GM03348 (cell line): ENCODE data around the gene PLCXD1.
"Not testable (repeated sequence)": the region's sequence is repeated elsewhere in the genome, so short reads cannot be mapped to it uniquely, and the experiment has no call there.

ENCODE experiments used
- DNase-seq: peaks from one replicate; pipeline ENCODE4 v3.0.0; 2012; ENCODE audit warnings: low spot score

Gene PLCXD1

DNA sequence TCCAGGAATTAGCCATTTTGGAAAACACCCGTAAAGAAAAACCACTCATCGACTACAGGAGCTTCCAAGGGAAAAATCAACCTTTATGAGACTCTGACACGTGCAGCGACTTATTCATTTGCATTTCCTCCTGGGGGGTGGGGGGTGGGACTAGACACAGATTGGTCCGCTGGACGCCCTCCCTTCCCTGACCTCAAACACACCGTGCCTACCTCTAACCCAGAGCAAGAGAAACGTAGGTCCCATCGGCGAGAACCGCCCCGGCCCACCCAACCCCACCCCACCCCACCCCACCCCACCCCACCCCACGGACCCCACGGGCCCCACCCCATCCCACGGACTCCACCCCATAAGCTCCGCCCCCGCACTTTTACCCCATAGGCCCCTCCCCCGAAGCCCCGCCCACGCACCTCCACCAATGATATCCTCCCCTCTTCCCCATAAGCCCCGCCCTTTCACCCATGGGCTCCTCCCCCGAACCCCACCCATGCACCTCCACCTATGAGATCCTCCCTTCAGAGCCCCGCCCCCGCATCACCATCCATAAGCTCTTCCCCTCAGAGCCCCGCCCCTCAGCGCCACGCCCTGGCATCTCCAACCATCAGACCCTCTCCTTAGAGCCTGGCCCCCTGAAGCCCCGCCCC is 36.4 kb downstream of the PLCXD1 start:
- DNase-seq = peak; percentile 88

DNA sequence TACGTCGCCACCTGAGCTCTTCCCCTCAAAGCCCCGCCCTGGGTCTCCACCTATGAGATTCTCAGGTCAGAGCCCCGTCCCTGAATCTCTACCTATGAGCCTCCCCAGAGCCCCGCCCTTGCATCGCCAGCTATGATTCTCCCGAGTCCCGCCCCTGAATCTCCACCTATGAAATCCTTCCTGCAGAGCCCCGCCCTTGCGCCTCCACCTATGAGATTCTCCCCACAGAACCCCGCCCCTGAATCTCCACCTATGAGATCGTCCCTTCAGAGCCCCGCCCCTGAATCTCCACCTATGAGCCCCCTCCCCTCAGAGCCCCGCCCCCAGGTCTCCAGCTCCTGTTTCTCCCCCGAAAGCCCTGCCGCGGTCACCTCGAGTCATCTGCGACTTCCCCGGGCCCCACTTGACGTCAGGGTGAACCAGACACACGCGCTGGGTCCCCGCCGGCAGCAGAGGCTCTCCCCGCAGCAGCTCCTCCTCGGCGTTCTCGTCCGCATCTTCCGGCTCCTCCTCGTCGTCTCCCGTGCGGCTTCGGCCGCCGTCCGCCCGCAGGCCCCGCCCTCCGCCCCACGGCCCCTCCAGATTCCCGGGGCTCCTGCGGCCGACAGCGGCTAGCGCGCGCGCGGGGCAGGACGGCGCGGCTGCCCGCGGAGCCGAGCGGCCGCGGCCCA is 37.0 kb downstream of the PLCXD1 start:
- DNase-seq = peak; percentile 96

DNA sequence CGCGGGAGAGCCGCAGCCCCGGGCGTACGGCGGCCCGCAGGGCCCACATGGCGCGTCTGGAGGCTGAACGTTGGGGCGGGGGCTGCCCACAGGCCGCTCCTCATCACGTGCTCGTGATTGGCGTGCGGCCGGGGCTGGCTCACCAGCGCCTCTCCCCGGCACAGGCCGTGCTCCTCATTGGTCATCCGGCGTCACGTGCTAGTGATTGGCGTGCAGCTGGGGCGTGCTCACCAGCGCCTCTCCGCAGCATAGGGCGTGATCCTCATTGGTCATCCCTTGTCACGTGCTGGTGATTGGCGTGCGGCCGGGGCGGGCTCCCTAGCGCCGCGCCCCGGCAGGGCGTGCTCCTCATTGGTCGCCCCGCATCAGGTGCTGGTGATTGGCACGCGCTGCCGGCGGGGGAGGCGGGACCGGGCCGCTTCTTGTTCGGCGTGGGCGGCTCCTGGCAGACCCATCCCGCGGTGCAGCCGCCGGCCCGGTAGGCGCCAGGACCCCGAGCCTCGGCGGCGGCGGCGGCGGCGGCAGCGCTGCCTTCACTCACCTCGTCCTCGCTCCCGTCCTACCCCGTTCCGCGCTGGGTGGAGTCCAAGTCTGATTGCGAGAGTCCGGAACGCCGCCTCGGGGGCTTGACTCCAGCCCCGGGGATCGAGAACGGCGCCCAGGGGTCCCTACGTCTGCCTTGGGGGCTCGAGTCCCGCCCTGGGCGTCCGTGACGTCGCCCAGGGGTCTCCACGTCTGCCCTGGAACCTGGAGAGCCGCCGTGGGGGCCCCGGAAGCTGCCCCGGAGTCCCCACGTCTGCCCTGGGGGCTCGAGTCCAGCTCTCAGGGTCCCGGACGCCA is 37.8 kb downstream of the PLCXD1 start, which contains the start of gene GTPBP6:
Gene GTPBP6 (minus strand): TSS at position 58 of the 840 bp plus-strand sequence. CDS start 9 bp downstream, at position 49.
- peak; percentile 100 for DNase-seq

DNA sequence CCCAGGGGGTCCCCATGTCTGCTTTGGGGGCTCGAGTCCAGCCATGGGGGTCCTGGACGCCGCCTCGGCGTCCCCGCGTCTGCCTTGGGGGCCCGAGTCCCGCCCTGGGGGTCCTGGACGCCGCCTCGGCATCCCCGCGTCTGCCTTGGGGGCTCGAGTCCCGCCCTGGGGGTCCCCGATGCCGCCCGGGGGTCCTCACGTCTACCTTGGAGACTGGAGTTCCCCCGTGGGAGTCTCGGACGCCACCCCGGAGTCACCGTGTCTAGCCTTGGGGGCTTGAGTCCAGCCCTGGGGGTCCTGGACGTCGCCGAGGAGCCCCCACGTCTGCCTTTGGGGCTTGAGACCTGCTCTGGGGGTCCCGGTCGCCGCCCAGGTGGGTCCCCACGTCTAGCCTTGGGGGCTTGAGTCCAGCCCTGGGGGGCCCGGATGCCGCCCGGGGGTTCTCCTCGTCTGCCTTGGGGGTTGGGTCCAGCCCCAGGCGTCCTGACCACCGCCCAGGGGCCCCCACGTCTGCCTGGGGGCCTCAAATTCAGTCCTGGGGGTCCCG is 38.5 kb downstream of the PLCXD1 start:
- DNase-seq = no peak

DNA sequence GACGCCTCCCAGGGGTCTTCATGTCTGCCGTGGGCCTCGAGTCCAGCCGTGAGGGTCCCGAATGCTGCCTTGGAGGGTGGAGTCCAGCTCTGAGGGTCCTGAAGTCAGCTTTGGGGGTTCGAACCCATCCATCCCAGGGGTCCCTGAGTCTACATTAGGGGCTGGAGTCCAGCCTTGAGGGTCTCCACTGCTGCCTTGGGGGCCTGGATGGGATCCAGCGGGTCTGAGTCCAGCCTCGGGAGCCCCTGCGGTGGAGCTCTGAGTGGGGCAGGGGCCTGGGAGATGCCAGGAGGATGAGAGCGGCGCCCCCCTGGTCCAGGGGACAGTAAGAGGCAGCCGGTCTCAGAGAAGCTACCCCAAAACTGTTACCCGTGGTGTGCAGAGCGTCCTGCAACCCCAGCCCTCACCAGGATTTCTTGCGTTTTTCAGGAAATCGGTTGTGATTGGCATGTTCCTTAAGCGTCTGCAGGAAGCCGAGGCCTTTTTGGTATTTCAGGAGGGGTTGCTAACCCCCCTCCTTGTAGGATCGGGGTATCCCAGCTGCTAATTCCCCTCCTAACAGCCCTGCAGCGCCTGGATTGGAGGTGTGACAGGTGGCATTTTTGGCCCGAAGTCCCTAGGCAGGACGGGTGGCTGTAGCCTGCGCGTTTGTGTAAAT is 39.1 kb downstream of the PLCXD1 start:
- no peak for DNase-seq

DNA sequence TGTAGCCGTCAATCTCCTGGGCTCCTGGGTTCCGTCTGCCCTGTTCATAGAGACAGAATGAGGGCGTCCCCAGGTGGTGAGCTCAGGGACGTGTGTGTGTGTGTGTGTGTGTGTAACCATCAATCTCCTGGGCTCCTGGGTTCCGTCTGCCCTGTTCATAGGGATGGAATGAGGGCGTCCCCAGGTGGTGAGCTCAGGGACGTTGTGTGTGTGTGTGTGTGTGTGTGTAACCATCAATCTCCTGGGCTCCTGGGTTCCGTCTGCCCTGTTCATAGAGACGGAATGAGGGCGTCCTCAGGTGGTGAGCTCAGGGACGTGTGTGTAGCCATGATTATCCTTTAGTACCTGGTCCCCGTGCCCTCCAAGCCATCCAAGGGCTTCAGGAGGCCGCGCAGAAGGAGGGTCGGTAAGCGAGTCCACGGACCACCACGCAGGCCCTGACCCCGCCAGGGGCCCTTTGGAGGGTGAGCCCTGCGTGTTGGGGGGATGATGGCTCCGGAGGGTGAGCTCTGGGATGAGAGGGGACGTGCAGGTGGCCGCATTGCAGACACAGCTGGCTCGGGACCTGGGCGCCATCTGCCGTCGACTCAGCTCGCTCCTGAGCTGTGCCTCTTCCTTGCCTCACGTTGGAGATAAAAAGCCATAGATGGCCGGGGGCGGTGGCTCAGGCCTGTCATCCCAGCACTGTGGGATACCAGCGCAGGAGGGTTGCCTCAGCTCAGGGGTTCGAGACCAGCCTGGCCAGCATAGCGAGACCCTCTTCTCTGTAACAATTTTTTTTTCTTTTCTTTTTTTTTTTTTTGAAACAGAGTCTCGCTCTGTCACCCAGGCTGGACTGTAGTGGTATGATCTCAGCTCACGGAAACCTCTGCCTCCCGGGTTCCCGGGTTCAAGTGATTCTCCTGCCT is 42.8 kb downstream of the PLCXD1 start:
- DNase-seq = no peak

DNA sequence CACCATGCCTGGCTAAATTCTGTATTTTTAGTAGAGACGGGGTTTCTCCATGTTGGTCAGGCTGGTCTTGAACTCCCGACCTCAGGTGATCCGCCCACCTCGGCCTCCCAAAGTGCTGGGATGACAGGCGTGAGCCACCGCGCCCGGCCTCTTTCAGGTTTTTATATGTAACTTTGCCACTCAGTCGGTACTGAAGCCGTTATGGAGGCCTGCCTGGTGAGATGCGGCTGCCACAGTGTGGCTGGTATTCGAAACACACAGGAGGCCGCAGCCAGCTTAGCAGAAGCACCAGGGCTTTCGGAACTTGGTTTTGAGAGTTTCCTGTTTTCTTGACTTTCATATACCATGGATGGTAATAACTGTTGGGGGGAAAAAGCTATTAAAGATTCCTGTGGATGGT is 43.5 kb downstream of the PLCXD1 start:
- not testable (repeated sequence) for DNase-seq

DNA sequence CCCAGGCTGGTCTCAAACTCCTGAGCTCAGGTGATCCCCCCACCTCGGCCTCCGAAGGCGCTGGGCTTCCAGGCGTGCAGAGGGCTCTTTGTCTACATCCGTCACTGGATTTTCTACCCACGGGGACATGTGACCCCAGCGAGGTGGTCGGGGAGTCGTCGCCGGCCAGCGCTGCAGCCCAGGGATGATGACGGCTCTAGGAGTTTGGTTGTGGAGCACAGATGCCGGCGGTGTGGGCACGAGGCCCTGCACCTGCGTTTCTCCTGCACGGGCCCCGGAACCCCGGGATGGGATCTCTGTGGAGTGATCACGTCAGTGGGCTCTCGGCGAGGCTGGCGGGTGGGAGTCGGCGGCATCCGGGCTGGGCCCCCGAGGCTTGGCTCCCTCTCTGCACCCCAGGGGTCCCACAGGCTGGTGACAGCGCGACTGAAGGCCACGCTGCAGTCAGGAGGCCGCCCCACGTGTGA is 46.5 kb downstream of the PLCXD1 start:
- no peak for DNase-seq

DNA sequence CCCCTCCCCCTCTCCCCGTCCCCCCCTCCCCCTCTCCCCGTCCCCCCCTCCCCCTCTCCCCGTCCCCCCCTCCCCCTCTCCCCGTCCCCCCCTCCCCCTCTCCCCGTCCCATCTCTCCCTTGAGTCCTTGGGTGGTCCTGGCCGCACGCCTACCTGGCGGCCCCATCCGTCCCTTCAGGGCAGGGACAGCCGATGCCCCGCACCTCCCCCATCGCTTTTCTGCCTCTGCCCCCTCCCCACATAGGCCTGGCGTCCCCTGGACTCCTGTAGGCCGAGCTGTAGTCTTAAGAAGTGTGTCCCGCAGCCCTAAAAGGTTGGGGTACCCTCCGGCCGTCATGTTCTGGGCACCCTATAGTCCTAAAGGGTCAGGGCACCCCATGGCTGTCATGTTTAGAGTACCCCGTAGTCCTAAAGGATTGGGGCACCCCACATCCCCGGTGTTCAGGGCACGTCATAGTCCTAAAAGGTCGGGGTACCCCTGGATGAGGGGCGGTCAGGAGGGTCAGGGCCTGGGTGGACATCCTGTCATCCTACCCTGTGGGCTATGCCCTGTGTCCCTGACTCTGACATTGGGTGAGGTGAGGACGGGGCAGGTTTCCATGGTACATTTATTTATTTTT is 48.2 kb downstream of the PLCXD1 start:
- no peak for DNase-seq

DNA sequence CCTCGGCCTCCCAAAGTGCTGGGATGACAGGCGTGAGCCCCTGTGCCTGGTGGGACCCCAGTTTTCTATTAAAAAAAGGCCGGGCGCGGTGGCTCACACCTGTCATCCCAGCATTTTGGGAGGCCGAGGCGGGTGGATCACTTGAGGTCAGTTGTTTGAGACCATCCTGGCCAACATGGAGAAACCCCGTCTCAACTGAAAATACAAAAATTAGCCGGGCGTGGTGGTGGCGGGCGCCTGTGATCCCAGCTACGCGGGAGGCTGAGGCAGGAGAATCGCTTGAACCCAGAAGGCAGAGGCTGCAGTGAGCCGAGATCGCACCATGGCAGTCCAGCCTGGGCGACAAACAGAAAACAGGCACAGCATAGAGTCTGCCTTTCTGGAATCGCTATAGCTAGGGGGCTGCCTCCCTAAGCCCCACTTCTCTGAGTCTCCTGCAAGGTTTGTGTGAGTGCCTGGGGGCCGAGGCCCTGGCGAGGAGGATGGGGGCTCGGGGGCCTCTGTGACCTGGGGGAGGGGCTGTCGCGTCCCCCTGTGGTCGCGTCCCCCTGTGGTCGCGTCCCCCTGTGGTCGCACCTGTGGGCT is 49.1 kb downstream of the PLCXD1 start:
- not testable (repeated sequence) for DNase-seq

DNA sequence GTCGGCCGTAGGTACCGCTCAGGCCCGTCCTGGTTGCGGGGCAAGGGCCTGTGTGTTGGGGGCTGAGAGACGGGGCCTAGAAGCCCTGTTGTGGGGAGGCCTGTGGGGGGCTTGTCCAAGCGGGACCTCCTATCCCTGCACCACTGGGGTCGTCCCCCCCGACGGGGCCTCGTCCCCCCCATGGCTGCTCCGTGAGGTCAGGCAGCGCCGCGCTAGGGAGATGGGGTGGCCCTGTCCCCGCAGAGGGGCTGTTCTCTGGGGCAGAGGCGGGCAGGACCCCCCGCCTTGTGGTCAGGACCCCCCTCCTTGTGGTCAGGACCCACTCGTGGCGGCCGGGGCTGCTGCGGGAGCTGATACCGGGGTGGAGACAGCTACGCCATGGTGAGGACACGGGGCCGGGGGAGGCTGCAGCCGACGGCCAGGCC is 49.6 kb downstream of the PLCXD1 start:
- no peak for DNase-seq

DNA sequence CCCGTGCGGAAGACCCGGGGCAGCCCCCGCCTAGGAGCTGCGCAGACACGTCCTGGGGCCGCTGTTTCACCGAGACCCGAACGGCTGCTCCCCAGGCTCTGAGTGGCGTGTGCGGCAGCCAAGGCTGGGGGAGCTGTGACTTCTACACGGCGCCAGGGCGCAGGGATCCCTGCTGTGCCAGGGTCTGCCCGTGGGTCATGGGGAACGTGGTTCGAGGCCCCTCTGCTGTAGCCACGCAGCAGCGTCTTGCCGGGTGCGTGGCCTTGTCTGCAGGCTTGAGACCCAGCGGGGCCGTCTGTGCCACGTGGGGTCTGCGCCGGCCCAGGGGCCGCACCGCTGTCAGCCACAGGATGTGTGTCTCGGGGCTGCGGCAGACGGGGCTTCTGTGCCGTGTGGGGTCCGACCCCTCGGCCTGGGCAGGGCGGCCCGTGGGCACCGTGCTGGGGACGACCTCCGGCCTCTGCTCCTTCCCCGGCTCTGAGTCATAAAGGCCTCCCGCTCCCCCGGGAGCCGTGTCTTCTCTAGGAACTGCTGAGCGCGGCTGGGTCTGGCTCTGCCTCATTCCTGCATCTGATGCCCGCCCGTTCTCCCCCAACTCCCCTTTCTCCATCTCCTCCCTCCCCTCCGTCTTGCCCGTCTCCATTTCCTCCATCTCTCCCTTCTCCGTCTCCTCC is 50.1 kb downstream of the PLCXD1 start:
- peak; percentile 78 for DNase-seq

DNA sequence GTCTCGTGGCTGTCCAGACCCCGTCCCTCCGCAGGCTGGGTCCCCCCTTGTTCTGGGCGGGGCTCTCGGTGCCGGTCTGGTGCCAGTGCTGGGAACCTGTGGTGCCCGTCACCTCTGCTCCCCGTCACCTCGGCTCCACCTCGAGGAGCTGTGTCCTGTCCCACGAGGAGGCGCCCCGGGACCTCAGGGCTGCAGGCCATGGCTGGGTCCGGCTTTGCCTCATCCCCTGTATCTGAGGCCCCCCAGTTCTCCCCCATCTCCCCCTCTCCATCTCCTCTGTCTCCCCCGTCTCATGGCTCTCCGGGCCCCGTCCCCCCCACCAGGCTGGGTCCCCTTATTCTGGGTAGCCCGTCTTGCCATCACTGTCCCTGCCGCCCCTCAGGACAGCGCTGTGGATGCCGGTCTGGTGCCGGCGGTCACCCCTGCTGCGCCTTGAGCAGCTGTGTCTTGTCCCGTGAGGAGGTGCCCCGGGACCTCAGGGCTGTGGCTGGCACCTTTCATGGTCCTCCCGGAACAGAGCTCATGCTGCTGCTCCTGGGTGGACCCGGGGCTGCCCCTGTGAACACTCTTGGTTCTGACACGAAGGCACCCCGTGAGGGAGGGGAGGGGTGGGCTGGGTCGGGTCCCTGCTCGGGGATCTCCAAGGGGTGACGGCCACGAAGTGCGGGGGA is 50.8 kb downstream of the PLCXD1 start:
- no peak for DNase-seq

DNA sequence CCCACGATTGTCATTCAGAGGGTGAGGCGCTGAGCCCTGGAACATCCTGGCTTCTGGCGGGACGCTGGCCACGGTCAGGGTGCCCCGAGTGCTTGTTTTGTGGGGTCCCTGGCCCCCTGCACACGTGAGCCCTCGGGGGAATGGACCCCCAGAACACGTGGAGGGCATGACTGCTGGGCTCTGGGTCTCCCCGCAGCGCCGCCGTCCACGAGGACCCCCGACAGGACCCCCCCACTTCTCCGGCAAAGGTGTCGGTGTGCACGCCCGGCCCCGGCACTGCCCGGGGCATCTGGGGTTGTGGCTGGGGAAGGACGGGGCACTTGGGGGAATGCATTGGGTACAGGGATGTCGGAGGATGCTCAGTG is 51.3 kb downstream of the PLCXD1 start:
- no peak for DNase-seq

DNA sequence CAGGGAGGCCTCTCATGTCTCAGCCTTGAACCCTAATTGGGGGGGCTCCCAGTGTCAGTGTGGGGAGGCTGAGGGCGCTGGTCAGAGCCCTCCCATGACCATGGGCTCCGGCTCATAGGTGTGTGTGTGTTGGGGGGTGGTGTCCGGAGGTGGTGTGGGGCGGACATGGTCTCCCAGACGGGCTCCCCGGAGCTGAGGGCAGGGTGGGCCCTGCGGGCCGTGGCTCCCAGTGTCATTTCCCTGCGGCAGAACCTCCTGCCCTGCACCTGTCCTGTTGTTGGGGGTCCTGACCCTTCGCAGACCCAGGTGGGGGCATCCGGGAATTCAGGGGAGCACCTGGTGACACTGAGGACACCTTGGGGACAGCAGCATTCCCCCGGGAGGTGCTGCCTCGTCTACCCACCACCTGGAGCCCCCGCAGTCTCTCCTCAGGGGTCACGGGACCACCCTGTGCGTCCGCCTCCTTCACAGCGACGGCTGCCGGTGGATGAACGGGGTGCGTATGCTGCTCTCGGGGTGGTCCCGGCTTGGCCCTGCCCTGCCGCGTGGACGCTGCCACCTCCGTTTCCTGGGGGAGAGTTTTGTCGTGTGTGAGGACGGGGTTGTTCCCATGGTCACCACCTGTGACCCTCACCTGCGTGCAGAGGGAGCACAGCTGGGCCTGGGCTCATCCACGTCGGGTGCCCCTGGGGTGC is 51.9 kb downstream of the PLCXD1 start:
- no peak for DNase-seq

DNA sequence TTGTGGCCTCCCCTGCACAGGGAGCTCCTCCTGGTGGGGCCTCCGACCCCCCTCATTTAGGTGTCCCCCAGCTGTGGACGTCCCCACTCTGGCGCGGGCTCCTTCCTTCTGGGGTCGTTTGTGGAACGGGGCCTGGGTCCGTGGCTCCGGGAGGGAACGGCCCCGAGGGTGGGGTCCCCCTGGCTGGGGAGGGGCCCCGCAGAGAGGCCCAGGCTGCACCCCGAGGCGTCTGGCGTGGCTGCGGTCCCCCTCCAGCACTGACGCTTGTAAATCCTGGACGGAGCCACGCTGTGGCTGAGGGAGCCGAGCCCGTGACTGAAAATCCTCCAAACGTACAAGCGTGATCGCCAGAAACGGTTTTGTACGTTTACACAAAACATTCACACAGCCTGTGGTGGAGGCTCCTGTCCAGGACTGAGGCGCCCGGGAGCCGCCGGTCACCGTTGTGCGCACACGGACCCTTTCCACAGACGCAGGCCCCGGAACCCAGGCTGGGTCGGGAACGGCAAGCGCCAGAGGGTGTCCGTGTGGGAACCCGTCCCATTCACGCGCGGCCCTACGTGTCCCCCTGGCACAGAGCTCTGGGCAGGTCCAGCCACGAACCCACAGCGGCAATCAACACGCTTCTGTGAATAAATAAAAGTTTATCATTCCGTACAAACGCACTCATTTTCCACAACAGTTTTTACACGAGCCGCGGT is 52.6 kb downstream of the PLCXD1 start:
- no peak for DNase-seq

DNA sequence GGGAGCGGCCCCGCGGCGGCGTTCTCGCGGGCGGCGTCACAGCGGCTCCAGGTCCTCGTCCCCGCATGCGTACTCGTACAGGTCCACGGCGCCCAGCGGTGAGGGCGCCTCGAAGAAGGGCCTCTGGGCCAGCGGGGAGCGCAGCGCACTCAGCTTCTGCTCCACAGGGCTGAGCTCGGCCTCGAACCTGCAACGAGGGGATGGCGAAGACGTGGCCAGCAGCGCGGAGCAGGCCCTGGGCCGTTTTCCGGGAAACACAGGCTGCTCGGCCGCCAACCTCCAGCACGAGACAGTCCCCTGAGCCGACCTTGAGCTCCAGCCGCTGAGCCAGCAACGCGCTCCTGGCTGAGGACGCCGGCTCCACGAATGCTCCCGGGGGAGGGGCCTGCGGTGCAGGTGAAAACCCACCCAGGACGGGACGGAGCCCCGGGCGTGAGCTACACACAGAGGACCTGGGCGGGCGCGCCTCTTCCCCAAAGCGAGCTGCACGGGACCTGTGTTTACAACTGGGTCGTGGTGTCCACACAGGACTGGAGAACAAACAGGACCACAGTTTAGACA is 53.2 kb downstream of the PLCXD1 start:
- no peak for DNase-seq
